Breast epithelium (tissue), 4 donors: Measurements from ENCODE around the gene DVL1. TPM values are rescaled to one million over a fixed set of nuclear protein-coding genes. Genes with fewer than 3 reads are reported as not detected.

ENCODE experiments used
- DNase-seq, 2 donors: peaks; one replicate each; pipeline ENCODE4 v3.0.0-alpha.2; 2019; ENCODE audit warnings: low spot score in 2 of 2
- H3K27ac ChIP-seq, 2 donors: fragments of 200-600 bp; sonication (generic) in 1 of 2; one replicate each; pipeline ENCODE4 v1.5.1; 2016 to 2019; ENCODE audit warnings: mild to moderate bottlenecking in 1 of 2
- H3K27me3 ChIP-seq, 2 donors: fragments of 200-600 bp; sonication (generic) in 1 of 2; one replicate each; pipeline versions ENCODE4 v1.5.1 to v1.6.0; 2017 to 2019; ENCODE audit warnings: control low read depth in 1 of 2, mild to moderate bottlenecking in 1 of 2
- H3K36me3 ChIP-seq: fragments of 200-600 bp; one replicate; pipeline ENCODE4 v1.5.1; 2019
- H3K4me1 ChIP-seq, 2 donors: fragments of 200-600 bp; sonication (generic); one replicate each; pipeline ENCODE4 v1.5.1; 2016 to 2019; ENCODE audit warnings: control low read depth in 1 of 2
- H3K4me3 ChIP-seq, 3 donors: fragments of 200-600 bp; sonication (generic); 1 replicate in 2 of 3; 2 replicates in 1 of 3; pipeline ENCODE4 v1.5.1; 2016 to 2019; ENCODE audit warnings: mild to moderate bottlenecking in 3 of 3, moderate library complexity in 2 of 3
- H3K9me3 ChIP-seq, 2 donors: fragments of 200-600 bp; sonication (generic) in 1 of 2; one replicate each; pipeline ENCODE4 v1.5.1; 2016 to 2019; ENCODE audit warnings: control low read depth in 1 of 2
- POLR2A ChIP-seq: fragments of 450-650 bp; IDR thresholded peaks from one replicate; pipeline ENCODE4 v1.6.1; 2016; ENCODE audit warnings: antibody characterized with exemption, mild to moderate bottlenecking, moderate library complexity
- POLR2AphosphoS5 ChIP-seq, 3 donors: sonication (generic); formaldehyde crosslinking; IDR thresholded peaks; one replicate each; pipeline ENCODE4 v1.6.1; 2017; ENCODE audit warnings: antibody characterized with exemption in 3 of 3
- intact Hi-C: fragments of 100-400 bp; cut with DNase I; formaldehyde crosslinking; loops from one replicate; pipeline ENCODE4 v1.15.1; 2023; ENCODE audit warnings: low total_unique reads
- total RNA-seq, 3 donors: library from RNA; depleted of rRNA; stranded (reverse); fragments of >200 nt; gene quantifications; one replicate each; pipeline ENCODE4 v1.1.0, GENCODE V29; 2016
- TF ChIP-seq, protein P1 (sequence below), 3 donors: fragments of 450-650 bp; IDR thresholded peaks; one replicate each; pipeline ENCODE4 v1.5.1; 2016 to 2017; ENCODE audit warnings: antibody characterized with exemption in 3 of 3, mild to moderate bottlenecking in 3 of 3, moderate library complexity in 3 of 3

The DVL1 gene
- total RNA-seq, 3 donors from 2014 or later = 55.2 to 70.1 (median 55.2) TPM

DNA sequence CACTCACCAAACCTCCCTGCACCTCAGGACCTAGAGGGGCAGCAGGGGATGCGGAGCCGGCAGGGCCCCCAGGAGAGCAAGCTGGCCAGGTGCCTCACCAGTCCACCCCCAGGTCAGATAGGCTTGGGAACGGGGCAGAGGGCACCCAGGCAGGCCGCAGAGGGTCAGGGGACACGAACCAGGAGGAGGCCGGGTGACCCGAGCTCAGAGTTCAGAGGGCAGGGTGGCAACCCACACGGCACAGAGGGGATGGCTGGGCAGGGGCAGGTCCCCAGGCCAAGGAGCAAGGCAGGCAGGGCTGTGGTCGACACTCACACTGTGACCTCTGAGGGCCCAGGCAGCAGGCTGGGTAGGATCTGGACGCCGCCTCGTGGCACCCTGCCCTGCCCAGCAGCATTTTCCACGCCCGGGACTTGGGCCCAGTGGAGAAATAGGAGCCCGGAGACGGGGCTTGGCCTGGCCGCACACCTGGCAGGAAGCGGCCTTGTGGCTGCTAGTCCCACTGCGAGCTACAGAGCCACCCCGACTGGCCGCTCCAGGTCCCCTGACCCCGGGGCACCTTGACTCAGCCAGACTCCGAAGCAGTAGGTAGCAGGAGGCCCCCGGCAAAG, 5.3 kb downstream of the DVL1 start:
- intact Hi-C loops = no loop called here
- no peak for DNase-seq
- Histone ChIP-seq H3K27me3 (no peaks in the 10 kb centered on the region), H3K27ac (peak overlapping the region; percentile 66 to 68), H3K4me3 (no peak overlapping the region), H3K4me1 (peaks cover 9 to 26% of the 10 kb centered on the region in 2 donors), H3K36me3 (no peaks in the 10 kb centered on the region), H3K9me3 (no peaks in the 10 kb centered on the region)
- no peak for TF ChIP-seq POLR2A
- TF ChIP-seq, protein P1, sequence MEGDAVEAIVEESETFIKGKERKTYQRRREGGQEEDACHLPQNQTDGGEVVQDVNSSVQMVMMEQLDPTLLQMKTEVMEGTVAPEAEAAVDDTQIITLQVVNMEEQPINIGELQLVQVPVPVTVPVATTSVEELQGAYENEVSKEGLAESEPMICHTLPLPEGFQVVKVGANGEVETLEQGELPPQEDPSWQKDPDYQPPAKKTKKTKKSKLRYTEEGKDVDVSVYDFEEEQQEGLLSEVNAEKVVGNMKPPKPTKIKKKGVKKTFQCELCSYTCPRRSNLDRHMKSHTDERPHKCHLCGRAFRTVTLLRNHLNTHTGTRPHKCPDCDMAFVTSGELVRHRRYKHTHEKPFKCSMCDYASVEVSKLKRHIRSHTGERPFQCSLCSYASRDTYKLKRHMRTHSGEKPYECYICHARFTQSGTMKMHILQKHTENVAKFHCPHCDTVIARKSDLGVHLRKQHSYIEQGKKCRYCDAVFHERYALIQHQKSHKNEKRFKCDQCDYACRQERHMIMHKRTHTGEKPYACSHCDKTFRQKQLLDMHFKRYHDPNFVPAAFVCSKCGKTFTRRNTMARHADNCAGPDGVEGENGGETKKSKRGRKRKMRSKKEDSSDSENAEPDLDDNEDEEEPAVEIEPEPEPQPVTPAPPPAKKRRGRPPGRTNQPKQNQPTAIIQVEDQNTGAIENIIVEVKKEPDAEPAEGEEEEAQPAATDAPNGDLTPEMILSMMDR (IDR thresholded peaks at IDR 0.05) = no peak
- no peak for TF ChIP-seq POLR2AphosphoS5 (IDR thresholded peaks at IDR 0.05)

DNA sequence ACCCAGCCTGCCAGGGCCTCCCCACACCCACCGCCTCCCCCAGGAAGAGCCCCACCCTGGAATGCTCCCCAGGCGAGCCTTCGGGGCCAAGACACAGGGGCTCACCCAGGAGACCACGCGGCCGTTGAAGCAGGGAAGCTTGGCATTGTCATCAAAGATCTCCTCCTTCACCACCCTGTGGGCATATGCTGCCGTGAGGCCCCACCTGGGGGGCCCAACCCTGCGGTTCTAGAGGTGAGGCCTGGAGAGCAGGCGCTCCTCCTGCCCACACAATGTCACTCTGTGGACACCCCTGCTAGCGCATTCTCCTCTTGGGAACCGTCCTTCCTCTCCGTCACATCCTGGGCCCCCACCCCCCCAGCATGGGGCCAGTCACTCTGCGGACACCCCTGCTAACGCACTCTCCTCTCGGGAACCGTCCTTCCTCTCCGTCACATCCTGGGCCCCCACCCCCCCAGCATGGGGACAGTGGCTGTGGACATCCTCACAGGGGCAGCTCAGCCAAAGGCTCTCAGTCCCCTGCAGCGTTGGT, 6.6 kb downstream of the DVL1 start:
- intact Hi-C loops = no loop called here
- H3K4me1 ChIP-seq = peaks cover 6 to 26% of the 10 kb centered on the region in 2 donors
- no peak overlapping the region for H3K4me3 ChIP-seq
- no peak for DNase-seq
- H3K27ac ChIP-seq = no peak overlapping the region
- no peaks in the 10 kb centered on the region for H3K9me3 ChIP-seq
- H3K27me3 ChIP-seq = no peaks in the 10 kb centered on the region
- no peak for TF ChIP-seq POLR2AphosphoS5 (IDR thresholded peaks at IDR 0.05)
- no peak for TF ChIP-seq POLR2A
- TF ChIP-seq, protein P1 (IDR thresholded peaks at IDR 0.05) = no peak
- H3K36me3 ChIP-seq = no peaks in the 10 kb centered on the region

DNA sequence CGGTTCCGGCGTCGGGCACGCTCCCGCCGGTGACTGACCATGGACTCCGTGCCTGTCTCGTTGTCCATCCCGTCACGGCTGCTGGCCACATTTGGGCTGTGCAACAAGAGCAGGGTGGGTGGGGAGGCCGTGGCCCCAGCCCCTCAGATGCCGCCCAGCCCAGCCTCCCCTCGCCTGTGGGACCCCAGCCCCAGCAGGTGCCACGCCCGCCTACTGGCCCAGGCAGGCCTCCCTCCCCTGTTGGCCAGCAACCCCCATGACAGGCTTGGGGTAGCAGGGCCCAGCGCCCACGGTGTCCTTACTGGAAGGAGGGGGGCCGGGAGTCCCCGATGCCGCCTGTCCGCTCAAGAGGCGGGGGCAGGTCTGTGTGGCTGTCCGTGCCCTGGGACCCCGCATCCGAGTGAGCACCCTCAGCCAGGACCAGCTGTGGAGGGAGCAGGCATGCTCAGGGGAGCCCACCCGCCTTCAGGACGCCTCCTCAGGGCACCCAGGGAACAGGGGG, 7.1 kb downstream of the DVL1 start:
- Histone ChIP-seq H3K27ac (no peak overlapping the region), H3K4me1 (peaks cover under 1 to 23% of the 10 kb centered on the region in 2 donors), H3K4me3 (no peak overlapping the region), H3K27me3 (no peaks in the 10 kb centered on the region), H3K9me3 (no peaks in the 10 kb centered on the region), H3K36me3 (no peaks in the 10 kb centered on the region)
- DNase-seq = no peak
- intact Hi-C loops = no loop called here
- TF ChIP-seq, protein P1 (IDR thresholded peaks at IDR 0.05) = no peak
- TF ChIP-seq POLR2A (no peak), POLR2AphosphoS5 (IDR thresholded peaks at IDR 0.05) (no peak)

DNA sequence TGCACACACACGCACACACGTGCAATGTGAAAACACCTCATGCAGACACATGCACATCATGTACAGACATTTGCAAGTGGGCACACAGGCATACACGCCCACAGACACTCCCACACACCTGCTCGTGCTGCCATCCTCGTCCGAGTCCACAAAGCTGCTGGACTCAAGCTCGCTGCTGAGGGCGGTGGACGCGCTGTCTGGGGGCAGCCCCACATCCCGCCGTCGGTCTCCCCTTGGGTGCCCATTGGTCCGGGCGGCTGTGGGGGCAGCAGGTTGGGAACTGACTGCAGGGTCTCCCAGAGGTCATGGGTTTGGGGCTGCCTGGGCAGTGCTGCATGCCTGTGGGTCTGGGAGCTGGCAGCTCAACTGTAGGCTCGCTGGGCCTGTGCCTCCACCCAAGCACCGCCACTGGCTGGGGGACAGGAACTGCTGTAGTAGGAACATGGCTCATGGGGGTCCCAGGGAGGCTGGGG, 7.6 kb downstream of the DVL1 start:
- H3K27me3 ChIP-seq = no peaks in the 10 kb centered on the region
- H3K27ac ChIP-seq = no peak overlapping the region
- no peak overlapping the region for H3K4me3 ChIP-seq
- H3K36me3 ChIP-seq = no peaks in the 10 kb centered on the region
- no peak for DNase-seq
- TF ChIP-seq, protein P1 (IDR thresholded peaks at IDR 0.05) = no peak
- TF ChIP-seq POLR2A (no peak), POLR2AphosphoS5 (IDR thresholded peaks at IDR 0.05) (no peak)
- H3K4me1 ChIP-seq = peaks cover 0 to 18% of the 10 kb centered on the region in 2 donors
- H3K9me3 ChIP-seq = no peaks in the 10 kb centered on the region
- intact Hi-C loops = no loop called here

DNA sequence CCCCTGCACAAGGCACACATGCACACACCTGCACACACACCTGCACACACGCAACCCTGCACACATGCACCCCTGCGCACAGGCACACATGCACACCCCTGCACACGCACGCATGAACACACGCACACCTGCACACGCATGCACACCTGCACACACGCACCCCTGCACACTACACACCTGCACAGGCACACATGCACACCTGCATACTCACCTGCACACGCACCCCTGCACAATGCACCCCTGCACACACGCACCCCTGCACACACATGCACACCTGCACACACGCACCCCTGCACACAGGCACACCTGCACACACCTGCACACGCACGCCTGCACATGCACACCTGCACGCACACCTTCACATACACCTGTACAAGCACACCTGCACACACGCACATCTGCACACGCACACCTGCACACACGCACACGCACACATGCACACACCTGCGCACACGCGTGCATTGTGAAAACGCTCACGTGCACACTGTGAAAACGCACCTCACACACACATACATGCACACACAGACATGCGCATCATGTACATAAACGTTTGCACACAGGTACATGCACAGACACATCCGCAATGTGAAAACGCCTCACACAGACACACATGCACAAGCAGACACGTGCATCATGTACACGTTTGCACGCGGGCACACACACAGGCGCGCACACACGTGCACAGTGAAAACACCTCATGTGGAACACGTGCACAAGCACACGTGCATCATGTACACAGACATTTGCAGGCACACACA, 8.2 kb downstream of the DVL1 start:
- H3K27me3 ChIP-seq = no peaks in the 10 kb centered on the region
- no peak for DNase-seq
- no peaks in the 10 kb centered on the region for H3K36me3 ChIP-seq
- no peak overlapping the region for H3K4me3 ChIP-seq
- no peaks in the 10 kb centered on the region for H3K9me3 ChIP-seq
- H3K4me1 ChIP-seq = peaks cover 0 to 12% of the 10 kb centered on the region in 2 donors
- no peak for TF ChIP-seq POLR2A
- no peak for TF ChIP-seq POLR2AphosphoS5 (IDR thresholded peaks at IDR 0.05)
- TF ChIP-seq, protein P1 (IDR thresholded peaks at IDR 0.05) = no peak
- H3K27ac ChIP-seq = no peak overlapping the region
- intact Hi-C loops = no loop called here
